HepG2 (cell line): ENCODE results near the gene PLPPR2. TPM values are rescaled to one million over a fixed set of nuclear protein-coding genes. Genes with fewer than 3 reads are reported as not detected.
A peak's percentile ranks its signal among the peaks of the same experiment; 100 is the strongest.

Experiments used
- ASH2L ChIP-seq: fragments of 300-600, 200-600 bp; sonication (generic); IDR thresholded peaks from 2 replicates; pipeline ENCODE4 v1.7.0; 2017; ENCODE audit warnings: low read depth, mild to moderate bottlenecking, moderate library complexity, mixed read lengths, low read length; ENCODE audit not compliant: insufficient read length
- DR1 ChIP-seq: sonication (generic); formaldehyde crosslinking; IDR thresholded peaks from 2 replicates; pipeline ENCODE4 v1.8.0; 2021; ENCODE audit warnings: mild to moderate bottlenecking, missing genetic modification reagents, inconsistent platforms
- E2F2 ChIP-seq: sonication (generic); formaldehyde crosslinking; IDR thresholded peaks from 2 replicates; pipeline ENCODE4 v1.4.0; 2020; ENCODE audit warnings: missing genetic modification reagents, borderline replicate concordance
- HNRNPH1 ChIP-seq: fragments of 200-400 bp; formaldehyde crosslinking; optimal IDR thresholded peaks from 2 replicates; pipeline ENCODE3; 2017; ENCODE audit warnings: mild to moderate bottlenecking, low read depth, low read length
- KDM2A ChIP-seq: sonication (generic); formaldehyde crosslinking; IDR thresholded peaks from 2 replicates; pipeline ENCODE4 v1.4.0; 2020; ENCODE audit warnings: low read depth, missing genetic modification reagents, borderline replicate concordance
- KLF15 ChIP-seq: sonication (generic); formaldehyde crosslinking; IDR thresholded peaks from 2 replicates; pipeline ENCODE4 v1.8.1; 2023; ENCODE audit warnings: borderline replicate concordance, mild to moderate bottlenecking, inconsistent platforms, missing genetic modification reagents, mixed read lengths
- MEF2D ChIP-seq: sonication (generic); formaldehyde crosslinking; IDR thresholded peaks from 2 replicates; pipeline ENCODE4 v1.5.1; 2020; ENCODE audit warnings: mild to moderate bottlenecking, missing genetic modification reagents
- NR2C2 ChIP-seq: sonication (generic); formaldehyde crosslinking; IDR thresholded peaks from 2 replicates; pipeline ENCODE4 v1.4.0; 2020; ENCODE audit warnings: missing genetic modification reagents, mild to moderate bottlenecking, moderate library complexity, borderline replicate concordance
- SKI ChIP-seq: fragments of 450-650 bp; IDR thresholded peaks from one replicate; pipeline ENCODE4 v1.6.1; 2018; ENCODE audit warnings: mild to moderate bottlenecking; ENCODE audit not compliant: partially characterized antibody
- TOE1 ChIP-seq: sonication (generic); formaldehyde crosslinking; IDR thresholded peaks from 2 replicates; pipeline ENCODE4 v1.4.0; 2020; ENCODE audit warnings: mild to moderate bottlenecking, missing genetic modification reagents
- ZNF20 ChIP-seq: sonication (generic); formaldehyde crosslinking; IDR thresholded peaks from 2 replicates; pipeline ENCODE4 v1.4.0; 2020; ENCODE audit warnings: mild to moderate bottlenecking, moderate library complexity, missing genetic modification reagents
- ZNF260 ChIP-seq: sonication (generic); formaldehyde crosslinking; IDR thresholded peaks from 2 replicates; pipeline ENCODE4 v1.4.0; 2020; ENCODE audit warnings: missing genetic modification reagents, low read depth, mild to moderate bottlenecking, borderline replicate concordance
- ZNF407 ChIP-seq: sonication (generic); formaldehyde crosslinking; IDR thresholded peaks from one replicate; pipeline ENCODE4 v1.5.1; 2020; ENCODE audit warnings: mild to moderate bottlenecking, missing genetic modification reagents; ENCODE audit errors: not compliant biosample characterization
- ZNF512B ChIP-seq: sonication (generic); formaldehyde crosslinking; IDR thresholded peaks from 2 replicates; pipeline ENCODE4 v1.5.1; 2020; ENCODE audit warnings: missing genetic modification reagents, mild to moderate bottlenecking, borderline replicate concordance
- ZNF619 ChIP-seq: sonication (generic); formaldehyde crosslinking; IDR thresholded peaks from 2 replicates; pipeline ENCODE4 v1.4.0; 2020; ENCODE audit warnings: mild to moderate bottlenecking, missing genetic modification reagents
- ZNF790 ChIP-seq: sonication (generic); formaldehyde crosslinking; IDR thresholded peaks from 2 replicates; pipeline ENCODE4 v1.8.0; 2022; ENCODE audit warnings: missing genetic modification reagents, mild to moderate bottlenecking, borderline replicate concordance
- polyA plus RNA-seq, 8 experiments: library from polyadenylated mRNA; depleted of rRNA in 3 of 8; stranded (reverse) in 7 of 8; unstranded in 1 of 8; fragments of >200 nt; fragmentation: Illumina TruSeq in 4 of 8; extraction: Trizol in 4 of 8; gene quantifications; 2 replicates each; pipeline versions ENCODE4 v1.2.1 to v1.2.3, GENCODE V29; 2011 to 2016; ENCODE audit warnings: low read depth in 4 of 8, missing spikeins in 1 of 8, mixed read lengths in 1 of 8; ENCODE audit not compliant: insufficient read depth in 1 of 8
- total RNA-seq, 5 experiments: library from RNA; depleted of rRNA; stranded (reverse); fragments of >200 nt; fragmentation: Illumina TruSeq; extraction: Trizol; gene quantifications; 2 replicates each; pipeline ENCODE4 v1.2.3, GENCODE V29; 2016; ENCODE audit warnings: low read depth in 1 of 5

PLPPR2 gene
- total and polyA plus RNA-seq, 2 of the 13 experiments (the other 11 are each of a cell fraction or from before 2014, with no cell fraction given), result 1.5 to 2.1 TPM

- TF ChIP-seq SKI (no peak), ZNF512B (no peak), NR2C2 (CRISPR knock-in tag) (peak; percentile 38; the same call in 1 of the 2 replicates), HNRNPH1 (no peak), KDM2A (CRISPR knock-in tag) (peak; percentile 96), E2F2 (CRISPR knock-in tag) (no peak), ZNF260 (CRISPR knock-in tag) (no peak), ZNF619 (CRISPR knock-in tag) (peak; percentile 94), MEF2D (CRISPR knock-in tag) (peak; percentile 95), ZNF407 (peak; percentile 24), TOE1 (no peak), ASH2L (peak; percentile 65), ZNF20 (CRISPR knock-in tag) (no peak), KLF15 (CRISPR knock-in tag) (no peak), ZNF790 (CRISPR knock-in tag) (no peak), DR1 (CRISPR knock-in tag) (peak; percentile 89)
Observed at GRCh38 chr19:11380653-11381537, 25.7 kb downstream of the PLPPR2 start (continued).
